Measurements from ENCODE around the gene ATP9B.
"Not testable (repeated sequence)": the region's sequence is repeated elsewhere in the genome, so short reads cannot be mapped to it uniquely, and the experiment has no call there.

ATP9B gene

DNA sequence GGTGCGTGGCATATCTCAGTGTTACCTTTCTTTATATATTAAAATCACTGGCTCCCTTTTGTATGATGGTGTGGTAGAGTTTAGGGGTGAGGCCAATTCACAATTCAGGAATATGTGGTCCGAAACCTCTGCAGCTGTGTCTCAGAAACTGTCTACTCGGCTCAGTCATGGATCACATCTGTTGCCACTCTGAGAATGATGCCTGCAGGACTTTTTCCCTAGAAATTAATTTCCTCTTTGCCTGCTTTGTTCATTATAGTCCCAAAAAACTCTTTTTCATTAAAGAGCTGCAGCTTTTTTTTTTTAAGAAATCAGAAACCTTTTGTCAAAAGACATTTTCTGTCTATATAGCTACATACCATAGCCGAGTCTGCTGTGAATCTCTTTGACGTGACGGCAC, 221.7 kb downstream of the ATP9B start:
- no peak for DNase-seq (ENCODE audit: low read depth)

GRCh38 chr18:79294235-79294634, 225.0 kb downstream of the ATP9B start:
- no peak for DNase-seq (ENCODE audit: low read depth)

DNA sequence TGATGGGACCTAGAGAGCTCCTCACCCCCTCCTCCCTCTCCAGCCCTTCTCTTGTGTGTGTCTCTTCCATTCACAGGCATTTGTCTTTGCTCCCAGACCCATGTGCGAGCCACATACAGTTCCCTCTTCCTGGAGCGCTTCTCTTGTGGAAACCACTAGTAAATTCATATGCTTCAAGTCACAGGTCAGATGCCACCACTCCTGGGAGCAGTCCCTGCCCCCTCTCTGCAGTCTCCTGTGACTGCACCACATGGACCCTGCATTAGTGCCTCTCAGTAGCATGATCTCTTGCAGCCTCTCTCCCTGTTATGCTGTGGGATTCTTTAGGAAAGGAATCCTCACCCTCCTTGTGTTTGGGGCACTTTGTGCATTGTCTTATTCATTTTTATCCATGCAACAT, 230.1 kb downstream of the ATP9B start:
- DNase-seq (ENCODE audit: low read depth) = no peak

GRCh38 chr18:79299711-79300110, 230.5 kb downstream of the ATP9B start:
- DNase-seq (ENCODE audit: low read depth) = no peak

DNA sequence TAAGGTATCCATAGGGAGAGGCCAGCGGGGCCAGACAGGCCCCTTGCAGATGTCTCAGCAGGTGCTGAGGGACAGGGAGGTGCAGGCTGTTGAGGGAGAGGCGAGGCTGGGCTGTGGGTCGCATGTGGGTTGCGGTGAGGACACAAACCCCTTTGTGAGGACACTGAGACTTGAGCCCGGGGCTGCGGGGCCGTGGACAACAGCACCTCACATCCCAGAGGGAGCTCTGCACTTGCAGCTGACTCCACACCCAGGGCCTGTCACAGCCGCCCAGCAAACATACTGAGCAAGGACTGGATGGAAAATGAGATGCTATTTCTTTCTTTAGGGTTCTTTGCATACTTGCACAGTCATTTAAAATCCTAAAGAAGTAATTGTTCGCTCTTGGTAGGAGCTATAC, 231.2 kb downstream of the ATP9B start:
- no peak for DNase-seq (ENCODE audit: low read depth)

- no peak for DNase-seq (ENCODE audit: low read depth)
These were observed 232.9 kb downstream of the ATP9B start for GRCh38 chr18:79302120-79302519.

DNA sequence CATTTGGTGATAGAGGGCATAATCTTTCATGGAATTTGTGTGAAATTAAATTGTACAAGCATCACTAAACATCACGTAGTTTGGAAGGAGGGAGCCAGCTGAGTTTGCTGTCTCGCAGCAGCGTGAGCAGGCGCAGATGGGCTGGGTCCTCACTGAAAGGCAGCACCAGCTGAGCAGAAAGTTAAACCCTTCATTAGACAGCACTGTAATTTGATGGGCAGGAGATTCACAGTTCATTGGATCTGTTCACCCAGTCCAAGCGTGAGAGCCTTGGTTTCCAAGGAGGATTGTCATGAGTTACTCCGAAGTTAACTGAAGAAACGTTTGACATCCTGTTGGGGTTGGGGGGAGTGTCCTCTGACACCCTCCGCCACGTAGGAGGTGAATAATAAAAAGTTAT, 236.7 kb downstream of the ATP9B start:
- DNase-seq (ENCODE audit: low read depth) = no peak

- DNase-seq (ENCODE audit: low read depth) = no peak
These were observed 240.6 kb downstream of the ATP9B start for GRCh38 chr18:79309614-79310358.

- no peak for DNase-seq (ENCODE audit: low read depth)
These were observed 245.7 kb downstream of the ATP9B start for GRCh38 chr18:79314838-79315388.

GRCh38 chr18:79315596-79315995, 246.4 kb downstream of the ATP9B start:
- no peak for DNase-seq (ENCODE audit: low read depth)

- DNase-seq (ENCODE audit: low read depth) = no peak
These were observed 248.5 kb downstream of the ATP9B start for GRCh38 chr18:79317703-79318102.

GRCh38 chr18:79318142-79318673, 249.0 kb downstream of the ATP9B start:
- DNase-seq (ENCODE audit: low read depth) = no peak

- DNase-seq (ENCODE audit: low read depth) = no peak
These were observed 251.1 kb downstream of the ATP9B start for GRCh38 chr18:79320216-79320850.

- DNase-seq (ENCODE audit: low read depth) = no peak
These were observed 252.6 kb downstream of the ATP9B start for GRCh38 chr18:79321625-79322405.

DNA sequence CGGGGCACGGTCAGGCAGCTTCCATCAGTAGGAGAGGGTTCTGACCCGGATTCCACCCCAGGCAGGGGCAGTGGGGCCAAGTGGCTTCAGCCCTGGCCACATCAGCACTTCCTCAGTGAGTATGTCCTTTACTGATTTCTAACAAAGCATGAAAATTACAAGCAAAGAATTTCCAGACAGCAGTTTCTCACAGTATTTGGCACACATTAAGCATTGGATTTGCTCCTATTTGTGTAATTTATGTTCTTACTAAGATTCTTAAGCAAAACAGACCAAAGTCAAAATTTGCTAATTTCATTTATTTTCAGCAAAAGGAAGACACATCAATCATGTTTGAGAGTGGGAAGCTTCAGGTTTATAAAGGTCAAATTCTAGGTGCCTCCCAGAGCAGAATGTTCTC, 253.2 kb downstream of the ATP9B start:
- no peak for DNase-seq (ENCODE audit: low read depth)

DNA sequence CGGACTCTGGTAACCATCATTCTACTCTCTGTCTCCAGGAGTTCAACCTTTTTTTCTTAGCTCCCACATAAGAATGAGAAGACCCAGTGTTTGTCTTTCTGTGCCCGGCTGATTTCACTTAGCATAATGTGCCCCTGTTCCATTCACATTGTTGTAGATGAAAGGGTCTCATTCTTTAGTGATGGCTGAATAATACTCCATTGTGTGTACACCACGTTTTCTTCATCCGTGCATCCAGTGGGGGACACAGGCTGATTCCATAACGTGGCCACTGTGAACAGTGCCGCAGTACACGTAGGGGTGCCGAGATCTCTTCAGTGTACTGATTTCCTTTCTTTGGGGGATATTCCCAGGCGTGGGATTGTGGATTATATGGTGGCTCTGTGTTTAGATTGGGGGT, 254.3 kb downstream of the ATP9B start:
- no peak for DNase-seq (ENCODE audit: low read depth)

DNA sequence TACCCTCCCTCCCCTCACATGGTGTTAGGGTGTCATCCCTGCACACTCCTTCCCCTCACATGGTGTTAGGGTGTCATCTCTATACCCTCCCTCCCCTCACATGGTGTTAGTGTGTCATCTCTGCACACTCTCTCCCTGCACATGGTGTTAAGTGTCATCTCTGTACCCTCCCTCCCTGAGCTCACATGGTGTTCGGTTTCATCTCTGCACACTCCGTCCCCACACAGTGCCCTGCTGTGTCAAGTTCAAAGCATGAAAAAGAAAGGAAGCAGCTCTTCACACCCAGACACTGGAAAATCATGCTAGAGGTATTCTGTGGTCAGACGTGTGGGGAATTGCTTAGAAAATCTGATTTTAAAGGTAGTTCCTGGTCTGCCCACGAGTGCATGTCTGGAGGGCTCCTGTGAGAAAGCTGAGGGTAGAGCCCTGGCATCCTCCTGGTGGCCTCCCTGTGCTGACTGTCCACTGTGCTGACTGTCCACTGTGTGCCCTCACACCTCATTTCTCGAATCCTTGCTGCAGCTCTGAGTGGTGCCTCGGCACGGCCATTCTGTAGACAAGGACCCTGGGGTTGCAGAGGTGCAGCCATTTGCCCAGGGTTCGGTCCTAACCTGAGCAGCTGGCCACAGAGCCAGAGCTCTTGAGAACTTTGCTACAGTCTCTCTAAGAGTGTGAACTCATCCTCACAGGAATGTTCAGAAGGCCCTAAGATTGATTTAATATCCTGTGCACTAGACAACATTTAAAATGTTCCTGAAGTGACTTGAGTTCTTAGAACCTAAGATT, 257.4 kb downstream of the ATP9B start:
- no peak for DNase-seq (ENCODE audit: low read depth)

DNA sequence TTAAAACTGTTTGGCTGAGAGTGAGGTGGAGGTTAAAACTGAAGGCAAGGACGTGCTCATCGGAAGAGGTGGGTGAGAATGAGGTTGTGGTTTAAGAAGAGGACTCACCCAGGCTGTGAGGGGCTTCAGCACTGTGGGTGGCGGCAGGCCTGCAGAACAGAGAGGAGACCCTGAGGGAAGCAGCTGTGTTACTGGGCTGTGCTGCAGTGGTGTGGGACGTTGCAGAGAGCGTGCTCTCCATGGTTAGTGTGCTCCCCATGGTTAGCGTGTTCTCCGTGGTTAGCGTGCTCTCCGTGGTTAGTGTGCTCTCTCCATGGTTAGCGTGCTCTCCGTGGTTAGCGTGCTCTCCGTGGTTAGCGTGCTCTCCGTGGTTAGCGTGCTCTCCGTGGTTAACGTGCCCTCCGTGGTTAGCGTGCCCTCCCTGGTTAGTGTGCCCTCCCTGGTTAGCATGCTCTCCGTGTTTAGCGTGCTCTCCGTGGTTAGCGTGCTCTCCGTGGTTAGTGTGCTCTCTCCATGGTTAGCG, 258.1 kb downstream of the ATP9B start:
- no peak for DNase-seq (ENCODE audit: low read depth)

DNA sequence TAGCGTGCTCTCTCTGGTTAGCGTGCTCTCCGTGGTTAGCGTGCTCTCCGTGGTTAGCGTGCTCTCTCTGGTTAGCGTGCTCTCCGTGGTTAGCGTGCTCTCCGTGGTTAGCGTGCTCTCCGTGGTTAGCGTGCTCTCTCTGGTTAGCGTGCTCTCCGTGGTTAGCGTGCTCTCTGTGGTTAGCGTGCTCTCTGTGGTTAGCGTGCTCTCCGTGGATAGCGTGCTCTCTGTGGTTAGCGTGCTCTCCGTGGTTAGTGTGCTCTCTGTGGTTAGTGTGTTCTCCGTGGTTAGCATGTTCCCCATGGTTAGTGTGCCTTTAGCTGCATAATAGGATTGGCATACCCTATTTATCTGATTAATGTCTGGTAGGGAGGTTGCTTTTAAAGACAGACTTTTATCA, 258.7 kb downstream of the ATP9B start:
- not testable (repeated sequence) for DNase-seq (ENCODE audit: low read depth)

DNA sequence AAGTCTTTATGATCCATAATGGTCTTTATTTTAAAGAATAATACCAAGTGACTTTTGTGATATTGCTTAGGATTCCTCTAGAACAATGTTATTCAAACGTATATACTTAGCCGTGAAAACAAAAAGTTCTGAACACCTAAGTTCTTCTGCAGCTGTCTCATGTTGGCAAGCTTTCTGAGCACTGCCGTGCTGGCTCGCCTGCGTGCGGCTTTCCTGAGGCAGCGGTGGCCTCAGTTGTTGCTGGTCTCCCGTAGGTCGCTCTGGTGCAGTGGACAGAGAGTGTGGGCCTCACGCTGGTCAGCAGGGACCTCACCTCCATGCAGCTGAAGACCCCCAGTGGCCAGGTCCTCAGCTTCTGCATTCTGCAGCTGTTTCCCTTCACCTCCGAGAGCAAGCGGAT, 259.7 kb downstream of the ATP9B start:
- no peak for DNase-seq (ENCODE audit: low read depth)

- no peak for DNase-seq (ENCODE audit: low read depth)
These were observed 260.6 kb downstream of the ATP9B start for GRCh38 chr18:79329786-79330185.

All from HS-27A (cell line).